Hepatic stellate cell (primary cell): ENCODE data around the gene ZNF622.

Experiments used
- DNase-seq: peaks from one replicate; pipeline ENCODE4 v3.0.0; 2011; ENCODE audit warnings: low spot score

The ZNF622 gene

DNA sequence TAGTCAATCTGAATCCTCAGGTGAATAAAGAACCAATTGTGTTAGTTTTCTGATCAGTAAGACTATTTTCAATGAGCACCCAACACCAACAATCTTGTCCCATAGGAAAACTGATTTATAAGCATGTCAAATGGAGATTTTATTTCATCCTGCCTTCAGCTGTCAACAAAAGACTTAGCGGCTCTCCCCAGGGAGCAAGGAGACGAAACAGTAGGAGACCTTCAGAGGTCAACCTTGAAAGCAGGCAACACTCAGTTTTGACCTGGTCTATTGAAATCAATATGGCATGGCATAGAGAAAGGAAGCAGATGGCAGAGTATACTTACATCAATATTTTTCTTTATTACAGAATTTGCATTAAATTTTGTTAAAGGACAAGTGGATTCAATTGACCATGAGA lies 34.1 kb downstream of the ZNF622 start:
- no peak for DNase-seq

DNA sequence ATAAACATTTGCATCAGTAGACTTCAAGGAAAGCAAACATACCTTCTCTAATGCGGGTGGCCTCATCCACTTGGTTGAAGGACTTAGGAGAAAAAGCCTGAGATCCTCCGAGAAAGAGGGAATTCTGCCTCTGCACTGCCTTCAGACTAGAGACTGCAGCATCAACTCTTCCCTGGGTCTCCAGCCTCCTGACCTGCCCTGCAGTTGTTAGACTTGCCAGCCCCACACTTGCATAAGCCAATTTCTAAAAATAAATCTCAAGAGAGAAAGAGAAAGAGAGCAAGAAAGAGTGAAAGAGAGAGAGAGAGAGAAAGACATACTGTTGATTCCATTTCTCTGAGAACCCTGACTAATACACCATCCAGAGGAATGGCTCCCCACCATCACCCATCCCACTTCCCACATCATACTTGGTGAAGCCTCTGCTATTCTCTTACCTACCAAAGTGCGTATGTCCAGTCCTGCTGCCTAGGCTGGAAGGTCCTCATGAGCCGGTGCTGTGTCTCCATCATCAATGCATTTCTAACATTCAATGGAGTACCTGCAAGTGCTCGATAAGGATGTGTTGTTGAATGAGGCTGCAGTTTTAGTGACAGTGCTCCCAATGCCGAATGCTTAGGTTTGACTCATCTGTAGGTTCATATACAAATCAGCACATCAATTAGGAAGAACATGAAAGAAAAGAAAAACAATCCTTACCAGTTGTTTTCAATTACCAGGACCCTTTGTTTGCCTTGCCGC lies 35.1 kb downstream of the ZNF622 start:
- no peak for DNase-seq

DNA sequence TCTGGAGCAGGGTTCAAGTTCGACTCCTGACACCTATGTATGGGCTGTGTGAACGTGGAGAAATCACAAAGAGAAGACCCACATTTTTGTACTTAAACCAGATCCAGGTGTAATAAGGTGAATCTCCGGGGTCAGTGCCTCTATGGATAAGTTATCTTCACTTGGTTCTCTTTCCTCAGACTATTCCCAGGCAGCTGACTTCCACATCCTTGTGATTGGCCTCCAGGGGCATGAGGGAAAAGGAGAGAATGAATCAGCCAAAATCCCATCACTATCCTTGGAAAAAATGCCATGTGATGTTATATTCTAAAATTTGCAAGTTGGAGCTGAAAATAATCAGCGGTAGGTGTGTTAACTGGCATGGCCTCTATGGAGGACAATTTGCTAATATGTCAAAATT lies 37.2 kb downstream of the ZNF622 start:
- DNase-seq, result no peak

DNA sequence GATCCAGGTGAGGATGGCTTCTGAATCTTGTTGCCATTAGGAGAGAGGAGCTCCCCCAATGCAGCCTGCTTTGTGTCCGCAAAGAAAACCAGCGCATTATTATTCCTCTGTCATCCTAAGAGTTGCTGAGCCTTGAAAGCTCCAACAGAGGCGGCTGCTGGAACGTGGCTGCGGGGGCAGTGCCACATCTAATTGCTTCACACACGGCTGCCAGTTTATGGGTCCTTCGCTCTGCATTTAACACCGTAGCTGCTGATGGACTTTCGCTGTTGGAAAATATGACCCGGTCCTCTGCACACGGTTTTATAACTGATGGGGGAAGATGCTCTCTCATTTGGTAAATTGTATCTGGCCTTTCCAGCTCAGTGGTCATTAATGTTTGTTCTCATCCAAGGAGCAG lies 38.0 kb downstream of the ZNF622 start:
- DNase-seq, result no peak

DNA sequence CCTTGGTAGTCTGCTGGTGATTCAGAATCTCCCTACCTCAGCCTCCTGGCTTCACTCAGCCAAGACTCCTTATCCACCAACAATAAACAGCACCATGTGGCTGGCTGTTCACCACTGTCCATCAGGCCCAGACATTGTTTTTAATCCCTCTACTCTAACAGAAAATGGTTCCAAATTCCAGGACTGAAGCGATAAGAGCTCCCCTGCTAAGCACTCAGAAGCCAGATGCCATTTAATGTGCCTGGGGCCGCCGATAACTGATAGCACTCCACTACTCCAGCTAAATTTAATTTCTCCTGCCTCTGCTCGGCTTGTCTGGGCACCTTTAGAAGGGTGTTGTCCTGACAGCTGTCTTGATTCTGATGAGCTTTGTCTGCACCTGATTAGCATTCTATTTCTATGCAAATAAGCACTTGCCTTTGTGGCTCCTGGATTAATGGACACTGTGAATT lies 47.1 kb downstream of the ZNF622 start:
- no peak for DNase-seq

DNA sequence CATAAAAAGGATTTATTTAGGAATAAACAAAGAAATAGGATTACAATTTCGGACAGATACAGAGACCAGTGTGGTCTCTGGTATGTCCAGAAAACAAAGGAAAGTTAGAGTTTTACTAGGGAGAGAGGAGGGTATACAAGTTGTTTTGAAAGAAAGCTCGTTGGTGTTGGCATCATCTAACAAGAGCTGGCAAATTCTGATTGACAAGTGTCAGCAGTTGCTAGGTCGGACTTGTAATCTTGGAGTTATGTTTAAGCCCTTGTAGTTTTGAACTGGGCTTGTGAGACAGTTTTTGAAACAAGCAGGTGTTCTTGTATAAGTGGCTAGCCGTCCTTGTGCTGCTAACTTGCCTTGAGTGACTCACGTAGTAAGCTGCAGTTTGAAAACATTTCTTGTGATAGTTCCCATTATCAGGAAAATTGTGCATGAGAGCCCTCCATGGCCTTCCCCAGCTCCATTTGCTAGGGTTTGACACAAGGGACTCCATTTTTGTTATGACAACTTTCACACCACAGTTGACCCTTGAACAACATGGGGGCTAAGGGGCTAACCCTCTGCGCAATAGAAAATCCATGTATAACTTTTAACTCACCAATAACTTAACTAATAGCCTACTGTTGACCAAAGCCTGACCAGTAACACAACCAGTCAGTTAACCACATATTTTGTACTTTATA lies 48.1 kb downstream of the ZNF622 start:
- DNase-seq, result no peak

DNA sequence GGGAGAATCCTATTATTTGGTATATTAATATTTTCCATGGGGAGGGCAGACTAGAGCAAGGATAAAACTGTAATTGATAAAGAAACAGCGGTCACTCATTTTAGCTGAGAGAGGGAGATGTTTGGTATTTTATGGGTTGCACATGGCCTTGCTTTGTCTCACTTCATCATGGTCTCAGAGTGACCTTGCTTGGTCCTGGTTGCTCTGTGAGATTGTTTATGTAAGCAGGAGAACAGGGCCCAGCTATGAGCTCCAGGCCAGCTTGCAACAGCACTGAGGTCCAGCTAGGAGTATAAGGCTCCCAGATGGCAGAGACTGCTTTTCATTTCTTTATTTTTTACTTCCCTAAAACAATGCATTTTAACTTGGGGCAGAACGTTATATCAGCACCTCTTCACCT lies 50.7 kb downstream of the ZNF622 start:
- DNase-seq, result no peak

DNA sequence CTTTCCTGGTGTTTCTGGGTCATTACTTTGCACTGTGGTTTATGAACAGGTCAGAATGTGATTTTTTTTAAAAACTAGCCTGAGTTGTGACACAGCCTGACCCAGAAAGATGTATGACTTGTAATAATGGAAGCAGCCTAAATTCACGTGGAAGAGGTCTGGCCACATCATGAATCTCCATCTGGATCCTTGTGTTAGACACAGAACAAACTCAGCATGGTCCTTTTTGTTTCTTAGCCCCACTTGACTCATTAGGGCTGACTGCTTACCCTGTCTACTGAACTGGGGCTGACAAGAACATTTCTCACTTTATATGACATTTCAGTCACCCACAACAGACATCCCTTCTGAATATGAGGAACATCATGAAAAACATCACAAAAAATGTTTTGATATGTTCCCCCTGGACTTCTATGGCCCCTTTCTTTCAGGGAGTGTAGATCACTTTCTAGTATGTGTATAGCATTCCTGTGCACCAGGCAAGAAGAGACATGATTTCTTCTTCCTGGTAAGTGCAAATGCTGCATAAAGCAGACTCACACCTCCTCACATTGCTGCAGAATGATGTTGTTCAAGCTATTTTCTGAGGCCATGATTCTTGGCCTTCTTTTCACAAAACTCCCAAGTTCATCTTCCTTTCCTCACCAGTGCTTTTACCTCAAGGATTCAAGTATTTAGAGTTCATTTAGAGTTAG lies 52.3 kb downstream of the ZNF622 start:
- DNase-seq, result no peak

DNA sequence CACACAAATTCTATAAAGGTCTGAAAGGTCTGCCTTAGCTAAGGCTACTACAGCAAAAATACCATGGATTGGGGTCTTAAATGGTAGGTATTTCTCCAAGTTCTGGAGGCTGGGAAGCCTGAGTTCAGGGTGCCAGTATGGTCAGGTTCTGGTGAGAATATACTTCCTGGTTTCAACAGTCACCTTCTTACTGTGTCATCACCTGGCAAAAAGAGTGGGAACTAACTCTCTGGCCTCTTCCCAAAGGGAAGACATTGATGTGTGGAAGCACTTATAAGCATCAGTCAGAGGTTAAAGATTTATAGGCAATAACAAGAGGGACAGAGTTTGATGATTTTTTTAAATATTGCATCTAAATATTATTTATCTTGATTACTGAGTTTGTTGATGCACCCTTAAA lies 53.0 kb downstream of the ZNF622 start:
- DNase-seq, result no peak

DNA sequence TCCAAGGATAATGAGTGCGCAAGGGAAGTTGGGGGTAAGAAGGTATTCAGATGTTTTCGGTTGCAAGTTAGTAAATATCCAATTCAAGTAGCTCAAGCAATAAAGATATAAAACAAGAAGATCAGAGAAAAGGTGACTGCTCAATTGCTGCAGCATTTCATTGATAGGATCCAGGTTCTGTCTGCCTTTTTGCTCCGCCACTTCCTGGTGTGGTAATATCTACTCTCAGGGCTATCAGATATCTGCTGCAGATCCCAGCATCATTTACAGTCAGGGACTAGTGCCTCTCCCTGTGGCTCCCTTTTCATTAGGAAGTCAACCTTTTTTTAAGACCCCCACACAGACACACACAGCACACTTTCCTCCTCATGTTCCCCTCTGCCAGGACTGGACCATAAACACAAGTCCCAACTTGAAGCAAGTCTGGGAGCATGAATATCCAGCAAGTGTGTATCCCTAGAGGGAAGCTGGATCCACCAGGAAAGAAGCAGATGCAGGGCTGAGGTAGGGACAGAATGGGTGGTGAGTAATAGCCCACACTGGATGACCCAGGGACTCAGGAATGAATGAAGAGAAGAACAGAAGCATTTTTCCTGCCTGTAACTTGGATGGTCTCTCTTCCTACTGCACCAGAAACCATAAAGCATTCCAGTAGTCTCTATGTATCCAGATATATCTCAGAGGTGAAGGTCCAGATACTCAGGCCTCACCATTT lies 53.7 kb downstream of the ZNF622 start:
- DNase-seq, result no peak

DNA sequence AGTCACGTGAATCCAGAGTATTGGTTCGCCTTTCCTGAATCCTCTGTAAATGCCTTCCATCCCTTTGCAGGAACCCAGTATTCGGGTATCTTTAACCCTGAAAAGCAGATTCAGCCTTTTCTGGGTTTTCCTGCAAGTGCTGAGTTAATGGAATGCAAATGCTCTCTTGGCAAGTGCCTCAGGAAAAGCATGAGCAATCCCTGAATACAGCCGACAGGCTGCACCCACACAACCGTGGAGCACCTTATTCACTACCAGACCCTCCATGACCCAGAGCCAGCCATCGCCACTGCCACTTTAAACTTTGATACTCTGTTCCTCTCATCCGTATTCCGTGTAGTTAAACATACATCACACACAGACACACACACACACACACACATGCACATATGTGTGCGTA lies 54.4 kb downstream of the ZNF622 start:
- no peak for DNase-seq

DNA sequence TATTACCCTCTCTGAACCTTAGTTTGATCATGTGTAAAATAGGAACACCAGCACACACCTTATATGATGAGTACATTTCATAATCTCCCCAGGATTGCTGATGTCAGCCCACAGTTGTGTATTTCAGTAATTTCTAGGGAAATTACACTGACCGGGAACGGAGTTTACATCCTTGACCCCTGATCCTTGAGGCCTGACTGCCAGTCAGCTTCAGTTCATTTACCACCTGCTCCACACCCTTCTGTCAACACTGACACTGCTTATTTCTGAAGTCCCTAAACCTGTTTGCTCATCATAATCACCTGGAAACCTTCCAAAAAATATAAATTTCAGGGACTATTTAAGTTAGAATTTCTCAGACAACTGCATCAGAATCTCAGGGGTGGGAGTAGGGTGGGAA lies 55.3 kb downstream of the ZNF622 start:
- no peak for DNase-seq

DNA sequence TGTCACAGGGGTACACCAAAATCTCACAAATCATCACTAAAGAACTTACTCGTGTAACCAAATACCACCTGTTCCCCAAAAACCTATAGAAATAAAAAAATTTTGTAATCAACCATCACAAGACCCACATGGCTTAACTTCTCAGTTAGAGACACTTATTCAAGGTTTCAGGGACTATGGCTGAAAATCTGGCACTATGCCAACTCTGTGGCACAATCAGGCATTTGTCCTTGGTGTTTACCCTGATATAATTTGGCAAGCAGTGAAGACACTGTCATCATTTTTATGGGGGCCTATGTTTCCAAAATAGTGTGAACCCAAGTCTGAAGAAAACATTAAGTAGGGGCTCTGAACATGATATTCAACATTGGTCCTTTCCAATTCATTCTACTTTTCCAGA lies 59.0 kb downstream of the ZNF622 start:
- no peak for DNase-seq

DNA sequence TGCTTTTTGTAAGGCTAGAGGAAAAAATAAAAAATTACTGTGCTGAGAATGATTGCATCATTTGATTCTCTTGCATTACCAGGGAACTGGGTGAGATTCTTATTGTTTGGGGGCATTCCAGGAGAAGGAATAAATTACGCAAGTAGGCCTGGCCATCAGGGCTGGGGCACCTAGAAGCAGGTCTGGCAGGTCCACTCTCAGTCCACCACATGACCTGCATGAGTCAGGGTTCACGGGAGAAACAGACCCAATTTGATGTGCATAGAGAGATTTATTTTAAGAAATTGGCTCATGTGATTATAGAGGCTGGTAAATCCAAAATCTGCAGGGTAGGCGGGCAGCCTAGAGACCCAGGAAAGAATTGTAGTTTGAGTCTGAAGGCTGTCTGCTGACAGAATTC lies 59.6 kb downstream of the ZNF622 start:
- no peak for DNase-seq
